HG03159 (cell line): ENCODE measurements around the gene ANAPC5.
"Not testable (repeated sequence)": the region's sequence is repeated elsewhere in the genome, so short reads cannot be mapped to it uniquely, and the experiment has no call there.

Experiments used
- ATAC-seq: cut with Tn5 transposase; IDR thresholded peaks from one replicate; pipeline ENCODE4 v1.9.1; 2021; ENCODE audit warnings: mild to moderate bottlenecking, moderate library complexity; ENCODE audit not compliant: unreplicated experiment

The ANAPC5 gene

GRCh38 chr12:121288158-121288845, 63.9 kb downstream of the ANAPC5 start:
- ATAC-seq, result no peak

GRCh38 chr12:121287267-121287954, 64.8 kb downstream of the ANAPC5 start:
- ATAC-seq, result no peak

GRCh38 chr12:121285856-121286255, 66.4 kb downstream of the ANAPC5 start:
- ATAC-seq, result no peak

- ATAC-seq, result no peak
Measured at GRCh38 chr12:121284551-121285390, 67.4 kb downstream of the ANAPC5 start.

- ATAC-seq, result no peak
Measured at GRCh38 chr12:121283841-121284240, 68.4 kb downstream of the ANAPC5 start.

- no peak for ATAC-seq
Measured at GRCh38 chr12:121283388-121283787, 68.8 kb downstream of the ANAPC5 start.

GRCh38 chr12:121282910-121283309, 69.3 kb downstream of the ANAPC5 start:
- not testable (repeated sequence) for ATAC-seq

GRCh38 chr12:121282072-121282742, 70.0 kb downstream of the ANAPC5 start:
- no peak for ATAC-seq

GRCh38 chr12:121281116-121281515, 71.1 kb downstream of the ANAPC5 start:
- not testable (repeated sequence) for ATAC-seq

- ATAC-seq, result not testable (repeated sequence)
Measured at GRCh38 chr12:121280531-121280930, 71.7 kb downstream of the ANAPC5 start.

GRCh38 chr12:121279507-121279915, 72.7 kb downstream of the ANAPC5 start:
- ATAC-seq, result no peak

GRCh38 chr12:121279071-121279375, 73.2 kb downstream of the ANAPC5 start:
- no peak for ATAC-seq

- ATAC-seq, result no peak
Measured at GRCh38 chr12:121278169-121279070, 73.8 kb downstream of the ANAPC5 start.

- no peak for ATAC-seq
Measured at GRCh38 chr12:121277374-121277759, 74.8 kb downstream of the ANAPC5 start.

- ATAC-seq, result no peak
Measured at GRCh38 chr12:121274036-121274763, 78.0 kb downstream of the ANAPC5 start.

- no peak for ATAC-seq
Measured at GRCh38 chr12:121273364-121273896, 78.8 kb downstream of the ANAPC5 start.

GRCh38 chr12:121267822-121268221, 84.4 kb downstream of the ANAPC5 start:
- ATAC-seq, result no peak

- no peak for ATAC-seq
Measured at GRCh38 chr12:121264951-121265515, 87.2 kb downstream of the ANAPC5 start.

- ATAC-seq, result no peak
Measured at GRCh38 chr12:121264135-121264534, 88.1 kb downstream of the ANAPC5 start.
